RCC 7860 (cell line): Measurements from ENCODE around the gene ICE2.
A peak's percentile ranks its signal among the peaks of the same experiment; 100 is the strongest.
"Not testable (repeated sequence)": the region's sequence is repeated elsewhere in the genome, so short reads cannot be mapped to it uniquely, and the experiment has no call there.

ENCODE experiments used
- DNase-seq: peaks from one replicate; pipeline ENCODE4 v3.0.0-alpha.2; 2015; ENCODE audit warnings: low spot score
- FAIRE-seq: peaks from 2 replicates; lab custom pipeline; 2012; peaks lifted over from hg19 to GRCh38; lab: Jason Lieb, UNC

Gene ICE2

DNA sequence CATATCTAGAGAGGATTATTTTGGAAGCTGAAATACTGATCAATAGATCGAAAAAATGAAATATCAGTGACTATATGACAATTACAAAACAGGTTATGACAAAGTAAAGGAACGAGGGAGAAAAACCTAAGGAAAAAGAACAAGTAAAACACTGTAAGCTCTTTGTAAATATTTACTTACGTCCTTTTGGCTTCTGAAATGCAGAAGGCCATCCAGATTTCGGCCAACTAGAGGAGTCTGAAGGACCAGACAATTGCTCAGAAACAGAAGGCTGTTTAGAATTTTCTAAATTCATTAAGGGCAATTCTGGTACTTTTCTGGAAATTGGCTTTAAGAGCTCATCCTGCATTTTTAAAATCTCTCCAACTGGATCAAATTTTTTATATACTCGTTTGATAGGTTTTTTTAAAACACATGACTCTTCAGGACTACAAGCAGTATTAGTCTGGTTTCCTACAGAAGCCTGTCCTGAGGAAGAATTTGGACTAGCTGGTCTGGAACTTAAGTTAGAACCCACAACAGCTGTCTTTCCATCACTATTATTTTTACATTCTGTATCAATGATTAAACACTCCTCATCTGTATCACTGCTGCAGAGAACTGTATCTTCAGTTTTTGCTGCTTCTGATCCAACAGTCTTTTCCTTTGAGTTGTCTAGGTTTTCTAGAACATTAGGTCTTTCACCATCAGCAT, 30.1 kb downstream of the ICE2 start:
- no peak for DNase-seq
- no peak for FAIRE-seq

- DNase-seq (peak; percentile 43), FAIRE-seq (peak; percentile 89)
These were observed 34.5 kb downstream of the ICE2 start for GRCh38 chr15:60444289-60444912.

DNA sequence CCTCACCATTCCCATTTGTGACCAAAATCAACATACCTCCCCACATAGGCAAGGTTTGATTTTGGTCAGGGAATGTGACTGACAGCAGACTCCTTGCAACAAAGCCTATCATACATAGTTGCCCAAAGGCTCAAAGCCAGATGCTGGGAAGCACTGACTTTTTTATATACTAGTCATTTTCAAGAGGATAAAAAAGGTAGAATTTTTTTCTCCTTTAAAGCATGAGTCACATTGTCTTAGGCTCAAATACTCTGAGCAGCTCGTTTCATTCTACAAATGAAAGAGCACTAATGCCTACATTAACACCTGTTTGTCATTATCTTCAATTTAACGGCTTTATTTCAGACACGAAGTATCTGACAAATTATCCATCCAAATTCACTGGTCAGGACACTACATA, 36.2 kb downstream of the ICE2 start:
- no peak for DNase-seq
- FAIRE-seq, result no peak

- FAIRE-seq (no peak), DNase-seq (no peak)
These were observed 36.8 kb downstream of the ICE2 start for GRCh38 chr15:60442031-60442650.

- FAIRE-seq, result no peak
- no peak for DNase-seq
These were observed 37.6 kb downstream of the ICE2 start for GRCh38 chr15:60441331-60441730.

GRCh38 chr15:60438646-60439045, 40.3 kb downstream of the ICE2 start:
- no peak for DNase-seq
- FAIRE-seq, result no peak

DNA sequence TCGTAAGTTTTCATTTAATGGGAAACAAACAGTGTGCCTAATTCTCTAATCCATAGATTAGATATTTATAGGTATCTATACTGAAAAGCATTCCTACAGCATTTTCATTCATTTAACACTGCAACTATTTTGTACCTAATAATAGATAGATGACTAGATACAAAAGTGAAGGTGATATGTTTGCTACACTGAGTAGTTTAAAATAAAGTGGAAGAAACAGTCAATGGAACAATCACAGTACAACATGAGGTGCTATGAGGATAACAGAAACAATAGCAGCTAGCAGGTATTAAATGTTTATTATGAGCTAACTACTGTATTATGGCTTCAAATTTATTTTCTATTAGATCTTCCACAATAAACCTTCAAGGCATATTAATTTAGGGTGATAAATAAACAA, 50.0 kb downstream of the ICE2 start:
- no peak for DNase-seq
- no peak for FAIRE-seq

GRCh38 chr15:60426870-60427508, 52.0 kb downstream of the ICE2 start:
- peak; percentile 74 for FAIRE-seq
- DNase-seq, result peak; percentile 43

DNA sequence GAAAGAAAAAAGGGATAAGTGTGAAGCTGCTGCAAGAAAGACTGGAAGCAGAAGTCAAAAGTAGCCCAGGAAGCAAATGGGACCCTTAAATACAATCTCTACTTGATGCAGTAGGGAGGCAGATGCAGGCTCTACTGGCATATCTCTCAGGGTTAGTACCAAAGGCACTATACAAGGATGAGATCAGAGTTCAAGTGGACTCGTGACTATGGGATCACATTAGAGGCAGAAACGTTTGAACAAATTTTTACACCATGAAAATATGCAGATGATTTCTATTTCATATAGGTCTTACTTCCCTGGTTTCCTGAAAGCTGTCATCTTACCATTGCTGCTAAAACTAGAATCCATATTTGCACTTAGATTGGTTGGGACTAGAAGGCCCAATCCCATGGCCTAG, 53.5 kb downstream of the ICE2 start:
- DNase-seq, result no peak
- no peak for FAIRE-seq

DNA sequence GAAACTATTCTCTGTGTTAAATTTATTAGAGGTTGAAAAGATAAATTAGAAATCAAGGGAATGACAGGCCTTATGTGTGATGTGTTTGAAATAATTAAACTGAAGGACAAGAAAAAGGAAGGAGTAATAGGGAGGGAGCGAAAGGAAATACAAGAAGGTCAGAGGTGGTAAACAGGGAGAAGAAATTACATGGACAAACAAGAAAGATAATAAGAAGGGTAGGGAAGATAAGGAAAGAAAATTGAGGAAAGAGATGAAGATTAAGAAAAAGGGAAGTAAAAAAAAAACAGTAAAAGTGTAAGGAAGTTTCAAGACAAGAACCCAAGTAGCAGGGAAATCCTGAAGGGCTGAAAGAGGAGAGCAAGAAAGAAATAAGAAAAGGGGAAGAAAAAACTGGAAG, 54.9 kb downstream of the ICE2 start:
- FAIRE-seq (no peak), DNase-seq (no peak)

GRCh38 chr15:60423537-60423936, 55.4 kb downstream of the ICE2 start:
- DNase-seq, result peak; percentile 92
- FAIRE-seq, result peak; percentile 94

DNA sequence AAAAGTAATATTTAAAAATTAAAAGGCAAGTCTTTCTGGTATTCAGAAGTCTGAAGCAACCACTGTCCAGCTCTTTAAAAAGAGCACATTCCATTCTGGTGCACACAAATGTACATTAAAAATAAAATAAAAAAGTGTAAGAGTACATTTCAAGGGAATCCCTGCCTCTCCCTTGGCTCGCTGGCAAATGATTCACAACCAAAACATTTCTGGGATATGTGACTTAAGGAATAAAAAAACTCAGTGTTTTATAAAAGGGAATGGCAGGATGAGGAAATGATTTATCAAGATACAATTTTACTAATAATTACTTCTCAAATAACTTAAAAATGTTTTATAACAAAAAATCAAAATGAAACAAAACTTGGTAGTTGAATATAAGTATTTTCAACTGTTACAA, 57.4 kb downstream of the ICE2 start:
- FAIRE-seq, result peak; percentile 90
- DNase-seq, result peak; percentile 58

DNA sequence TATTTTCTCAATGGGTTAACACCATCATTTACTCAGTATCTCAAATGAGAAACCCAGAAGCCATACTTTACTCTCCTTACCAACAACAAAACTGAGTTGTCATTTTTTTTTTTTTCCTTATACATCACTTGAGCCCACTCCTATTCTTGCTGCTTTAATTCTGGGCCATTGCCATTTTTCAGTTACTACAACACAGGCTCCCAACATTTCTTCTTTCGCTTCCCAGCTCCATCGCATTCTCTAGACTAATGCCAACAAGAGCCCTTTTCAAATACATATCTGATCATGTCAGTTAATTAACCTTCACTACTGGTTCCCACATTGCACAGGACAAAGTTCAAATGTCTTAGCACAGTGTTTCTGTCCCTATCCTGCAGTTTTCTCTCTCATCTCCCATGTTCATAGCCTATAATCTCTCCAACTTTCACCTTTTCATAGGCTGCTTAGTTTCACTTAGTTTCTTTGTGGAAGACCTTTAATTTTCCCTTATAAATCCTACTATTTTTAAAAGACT, 58.7 kb downstream of the ICE2 start:
- FAIRE-seq (no peak), DNase-seq (no peak)

- DNase-seq (no peak), FAIRE-seq (no peak)
These were observed 59.2 kb downstream of the ICE2 start for GRCh38 chr15:60419753-60420152.

DNA sequence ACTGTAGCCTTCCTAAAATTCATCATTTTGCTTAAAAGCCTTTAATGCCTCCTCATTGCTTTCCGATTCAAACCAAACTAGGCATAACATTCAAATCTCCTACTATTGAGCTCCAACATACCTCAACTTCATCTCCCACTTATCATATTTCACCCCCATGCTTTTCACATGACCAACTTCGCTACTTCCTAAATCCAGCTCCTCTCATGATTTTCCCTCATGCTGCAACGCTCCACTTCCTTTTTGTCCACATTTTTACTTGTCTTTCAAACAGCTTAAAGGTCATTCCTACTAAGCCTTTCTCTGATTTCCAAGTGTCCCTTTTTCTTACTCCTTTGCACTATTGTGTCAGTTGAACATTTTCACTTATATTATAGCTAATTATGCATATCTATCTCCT, 60.8 kb downstream of the ICE2 start:
- DNase-seq (no peak), FAIRE-seq (no peak)

DNA sequence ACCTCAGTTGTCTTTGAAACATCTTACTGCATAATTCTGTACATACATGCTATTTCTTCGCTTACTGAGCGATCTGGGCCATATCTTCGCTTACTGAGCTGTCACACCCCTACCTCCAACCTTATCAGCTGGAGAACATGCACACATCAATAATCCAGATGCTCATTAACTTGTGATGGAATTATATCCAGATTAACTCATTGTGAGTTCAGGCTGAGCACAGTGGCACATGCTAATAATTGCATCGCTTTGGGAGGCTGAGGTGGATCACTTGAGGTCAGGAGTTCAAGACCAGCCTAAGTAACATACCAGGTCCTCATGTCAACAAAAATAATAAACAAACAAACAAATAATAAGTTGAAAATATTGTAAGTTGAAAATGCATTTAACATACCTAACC, 61.8 kb downstream of the ICE2 start:
- FAIRE-seq (no peak), DNase-seq (no peak)

DNA sequence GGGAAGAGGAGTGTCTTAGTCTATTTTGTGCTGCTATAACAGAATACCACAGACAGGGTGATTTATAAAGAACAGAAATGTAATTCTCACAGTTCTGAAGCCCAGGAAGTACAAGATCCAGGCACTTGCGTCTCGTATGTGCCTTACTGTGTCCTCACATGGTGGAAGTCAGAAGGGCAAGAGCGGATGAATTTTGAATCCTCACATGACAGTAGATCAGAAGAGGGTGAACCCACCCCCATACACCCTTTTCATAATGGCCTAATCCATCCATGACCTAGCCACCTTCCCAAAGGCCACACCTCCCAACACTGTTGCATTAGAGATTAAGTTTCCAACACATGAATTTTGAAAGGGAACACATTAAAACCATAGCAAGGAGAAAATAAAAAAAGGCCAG, 62.5 kb downstream of the ICE2 start:
- FAIRE-seq, result no peak
- DNase-seq, result no peak

- no peak for FAIRE-seq
- DNase-seq, result peak; percentile 4
These were observed 64.8 kb downstream of the ICE2 start for GRCh38 chr15:60414016-60414682.

- FAIRE-seq, result no peak
These were observed 65.6 kb downstream of the ICE2 start for GRCh38 chr15:60413231-60413824.

GRCh38 chr15:60412807-60413206, 66.1 kb downstream of the ICE2 start:
- DNase-seq, FAIRE-seq: not testable (repeated sequence)

More at GRCh38 chr15:60413231-60413824, 65.6 kb downstream of the ICE2 start:
- DNase-seq, result no peak
